HCT116 (cell line): ENCODE results near the gene GNB4. TPM values are rescaled to one million over a fixed set of nuclear protein-coding genes. Genes with fewer than 3 reads are reported as not detected.

Source experiments
- ATAC-seq: fragments of 200-7000 bp; cut with Tn5 transposase; 2 replicates; pipeline ENCODE4 v1.9.1; 2020; ENCODE audit warnings: mild to moderate bottlenecking, moderate library complexity
- BruUV-seq: library from RNA; stranded (reverse); fragments of 400-500 nt; replicated peaks from 2 replicates; lab custom pipeline; 2021; lab: Mats Ljungman, UMichigan
- CTCF ChIA-PET: fragments of 300-600 bp; sonication (Branson Sonifier 250); formaldehyde crosslinking; loops from one replicate; lab custom pipeline; 2021; ENCODE audit warnings: antibody characterized with exemption; lab: Charles Lee
- POLR2A ChIA-PET: fragments of 300-600, 350-600 bp; sonication (Branson Sonifier 250); formaldehyde crosslinking; loops from one replicate; lab custom pipeline; 2021; ENCODE audit warnings: antibody characterized with exemption; lab: Charles Lee
- RAD21 ChIA-PET, 2 experiments: fragments of 300-600 bp; sonication (Branson Sonifier 250); formaldehyde crosslinking; loops; one replicate each; lab custom pipeline; 2023; ENCODE audit warnings: low total read pairs in 2 of 2; ENCODE audit not compliant: uncharacterized antibody in 2 of 2, unreplicated experiment in 2 of 2, low non-redundant PET in 1 of 2; lab: Charles Lee
- DNase-seq: peaks from one replicate; pipeline ENCODE4 v3.0.0-alpha.2; 2010; ENCODE audit warnings: low read depth, low spot score
- H2AFZ ChIP-seq: fragments of 200-600 bp; shearing (Covaris generic), sonication (generic); 2 replicates; pipeline ENCODE4 v1.6.1; 2017; ENCODE audit warnings: low read depth, mixed run types, mixed read lengths, antibody characterized with exemption, low read length; ENCODE audit not compliant: poor library complexity, severe bottlenecking
- H3K27ac ChIP-seq: 2 replicates; pipeline ENCODE4 v1.5.1; 2012; ENCODE audit warnings: low read depth, low read length
- H3K27me3 ChIP-seq: fragments of 200-600 bp; sonication (generic); 2 replicates; pipeline ENCODE4 v1.6.1; 2016; ENCODE audit warnings: mixed run types, low read length, mixed read lengths; ENCODE audit not compliant: insufficient read depth
- H3K36me3 ChIP-seq, 2 experiments: fragments of 200-500 bp in 1 of 2; fragments of 200-600 bp in 1 of 2; sonication (Bioruptor generic) in 1 of 2; sonication (generic) in 1 of 2; 2 replicates each; pipeline versions ENCODE4 v1.5.1 to v1.6.1; 2014 to 2016; ENCODE audit warnings: low read length in 2 of 2, inconsistent platforms in 1 of 2, mixed read lengths in 1 of 2, mixed run types in 1 of 2; ENCODE audit not compliant: insufficient read depth in 2 of 2, control insufficient read depth in 1 of 2
- H3K4me1 ChIP-seq, 2 experiments: fragments of 200-600 bp in 1 of 2; sonication (generic) in 1 of 2; 2 replicates each; pipeline versions ENCODE4 v1.5.1 to v1.6.1; 2012 to 2017; ENCODE audit warnings: low read length in 2 of 2, inconsistent platforms in 1 of 2, mild to moderate bottlenecking in 1 of 2, mixed read lengths in 1 of 2, mixed run types in 1 of 2, moderate library complexity in 1 of 2; ENCODE audit not compliant: insufficient read depth in 2 of 2, control insufficient read depth in 1 of 2
- H3K4me2 ChIP-seq: fragments of 200-600 bp; sonication (generic); 2 replicates; pipeline ENCODE4 v1.6.1; 2017; ENCODE audit warnings: mixed run types, low read length, mixed read lengths
- H3K4me3 ChIP-seq, 2 experiments: fragments of 200-600 bp in 1 of 2; sonication (generic) in 1 of 2; replicated peaks in 1 of 2; 2 replicates each; pipeline ENCODE4 v1.5.1; 2011 to 2016; ENCODE audit warnings: low read length in 2 of 2, control low read depth in 1 of 2, low read depth in 1 of 2, mild to moderate bottlenecking in 1 of 2, mixed read lengths in 1 of 2, mixed run types in 1 of 2
- H3K79me2 ChIP-seq: fragments of 200-600 bp; sonication (generic); 2 replicates; pipeline ENCODE4 v1.6.1; 2017; ENCODE audit warnings: mild to moderate bottlenecking, mixed run types, low read length, moderate library complexity, mixed read lengths; ENCODE audit not compliant: insufficient read depth
- H3K9ac ChIP-seq: fragments of 200-600 bp; sonication (generic); 2 replicates; pipeline ENCODE4 v1.6.1; 2016; ENCODE audit warnings: low read length, mixed read lengths
- H3K9me2 ChIP-seq: fragments of 200-600 bp; sonication (generic), shearing (Covaris generic); 2 replicates; pipeline ENCODE4 v1.6.1; 2017; ENCODE audit warnings: mixed run types, mild to moderate bottlenecking, moderate library complexity; ENCODE audit not compliant: insufficient read depth
- H3K9me3 ChIP-seq, 2 experiments: fragments of 200-500 bp in 1 of 2; fragments of 200-600 bp in 1 of 2; sonication (Bioruptor generic) in 1 of 2; sonication (generic) in 1 of 2; 2 replicates each; pipeline ENCODE4 v1.6.1; 2014 to 2017; ENCODE audit warnings: low read length in 2 of 2, mixed read lengths in 2 of 2, inconsistent platforms in 1 of 2, low read depth in 1 of 2, mild to moderate bottlenecking in 1 of 2, mixed run types in 1 of 2, moderate library complexity in 1 of 2; ENCODE audit not compliant: control insufficient read depth in 1 of 2, insufficient read depth in 1 of 2
- H4K20me1 ChIP-seq: fragments of 200-600 bp; sonication (generic), shearing (Covaris generic); 2 replicates; pipeline ENCODE4 v1.6.1; 2017; ENCODE audit warnings: mixed run types, mild to moderate bottlenecking, moderate library complexity; ENCODE audit not compliant: insufficient read depth
- CEBPB ChIP-seq: IDR thresholded peaks from 2 replicates; pipeline ENCODE4 v1.6.1; 2012; ENCODE audit warnings: low read depth
- EGR1 ChIP-seq: IDR thresholded peaks from 2 replicates; pipeline ENCODE4 v1.6.1; 2012; ENCODE audit warnings: low read depth
- ELF1 ChIP-seq: IDR thresholded peaks from 2 replicates; pipeline ENCODE4 v1.6.1; 2012; ENCODE audit warnings: low read depth, borderline replicate concordance
- FOSL1 ChIP-seq: IDR thresholded peaks from 2 replicates; pipeline ENCODE4 v1.6.1; 2012; ENCODE audit warnings: low read depth
- SRF ChIP-seq: IDR thresholded peaks from 2 replicates; pipeline ENCODE4 v1.6.1; 2012; ENCODE audit warnings: low read depth
- TCF7L2 ChIP-seq: IDR thresholded peaks from 2 replicates; pipeline ENCODE4 v1.7.0; 2011; ENCODE audit warnings: borderline replicate concordance, inconsistent platforms; ENCODE audit not compliant: insufficient read depth, insufficient read length; ENCODE audit errors: extremely low read depth
- intact Hi-C: fragments of 100-400 bp; cut with micrococcal nuclease; formaldehyde crosslinking; loops from 2 replicates; pipeline ENCODE4 v1.10.0; 2022
- total RNA-seq: library from RNA; stranded (reverse); gene quantifications from one replicate; pipeline ENCODE4 v1.2.1, GENCODE V29; 2021; ENCODE audit not compliant: unreplicated experiment
- TF ChIP-seq, protein P1 (sequence below): IDR thresholded peaks from 2 replicates; pipeline ENCODE4 v1.6.1; 2012; ENCODE audit warnings: low read depth
- TF ChIP-seq, protein P2 (sequence below): IDR thresholded peaks from 2 replicates; pipeline ENCODE4 v1.6.1; 2012
- TF ChIP-seq, protein P3 (sequence below): IDR thresholded peaks from 2 replicates; pipeline ENCODE4 v1.6.1; 2012
- TF ChIP-seq, protein P4 (sequence below): IDR thresholded peaks from 2 replicates; pipeline ENCODE4 v1.6.1; 2011; ENCODE audit warnings: mild to moderate bottlenecking, low read length, moderate library complexity; ENCODE audit not compliant: insufficient replicate concordance; ENCODE audit errors: extremely low read depth
- TF ChIP-seq, protein P5 (sequence below), 3 experiments: fragments of 200-600 bp in 1 of 3; sonication (generic) in 1 of 3; IDR thresholded peaks in 2 of 3; conservative IDR thresholded peaks in 1 of 3; 2 replicates each; pipeline ENCODE4 v1.5.1; 2012 to 2017; ENCODE audit warnings: low read depth in 2 of 3, low read length in 2 of 3, antibody characterized with exemption in 1 of 3, borderline replicate concordance in 1 of 3, control low read depth in 1 of 3, mild to moderate bottlenecking in 1 of 3, mixed read lengths in 1 of 3, mixed run types in 1 of 3, moderate library complexity in 1 of 3; ENCODE audit not compliant: insufficient read depth in 1 of 3

Gene GNB4
- total RNA-seq, 1 experiment from 2014 or later, result 0.10 TPM

DNA sequence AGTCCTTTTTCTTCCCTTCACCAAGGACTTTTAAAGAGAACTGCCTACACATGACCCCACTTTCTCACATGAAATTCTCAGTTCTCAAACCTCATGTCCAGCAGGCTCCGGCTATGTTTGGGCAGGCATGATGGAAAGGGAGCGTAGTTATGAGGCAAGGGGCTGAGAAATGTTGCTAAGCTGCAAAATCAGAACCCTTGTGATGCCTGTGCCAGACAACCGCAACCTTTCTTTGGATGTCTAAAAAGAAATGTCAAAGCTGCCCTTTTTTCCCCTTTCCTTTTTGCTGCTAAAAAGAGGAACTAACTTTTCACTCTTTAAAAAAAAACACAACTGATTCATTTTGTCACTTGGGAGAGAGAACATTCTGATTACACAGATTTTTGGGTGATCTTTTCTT is 19.2 kb downstream of the GNB4 start:
- no peak overlapping the region for H3K9ac ChIP-seq
- no peaks in the 10 kb centered on the region for H3K9me3 ChIP-seq
- TF ChIP-seq ELF1 (no peak), EGR1 (no peak), SRF (no peak)
- TF ChIP-seq, protein P1, sequence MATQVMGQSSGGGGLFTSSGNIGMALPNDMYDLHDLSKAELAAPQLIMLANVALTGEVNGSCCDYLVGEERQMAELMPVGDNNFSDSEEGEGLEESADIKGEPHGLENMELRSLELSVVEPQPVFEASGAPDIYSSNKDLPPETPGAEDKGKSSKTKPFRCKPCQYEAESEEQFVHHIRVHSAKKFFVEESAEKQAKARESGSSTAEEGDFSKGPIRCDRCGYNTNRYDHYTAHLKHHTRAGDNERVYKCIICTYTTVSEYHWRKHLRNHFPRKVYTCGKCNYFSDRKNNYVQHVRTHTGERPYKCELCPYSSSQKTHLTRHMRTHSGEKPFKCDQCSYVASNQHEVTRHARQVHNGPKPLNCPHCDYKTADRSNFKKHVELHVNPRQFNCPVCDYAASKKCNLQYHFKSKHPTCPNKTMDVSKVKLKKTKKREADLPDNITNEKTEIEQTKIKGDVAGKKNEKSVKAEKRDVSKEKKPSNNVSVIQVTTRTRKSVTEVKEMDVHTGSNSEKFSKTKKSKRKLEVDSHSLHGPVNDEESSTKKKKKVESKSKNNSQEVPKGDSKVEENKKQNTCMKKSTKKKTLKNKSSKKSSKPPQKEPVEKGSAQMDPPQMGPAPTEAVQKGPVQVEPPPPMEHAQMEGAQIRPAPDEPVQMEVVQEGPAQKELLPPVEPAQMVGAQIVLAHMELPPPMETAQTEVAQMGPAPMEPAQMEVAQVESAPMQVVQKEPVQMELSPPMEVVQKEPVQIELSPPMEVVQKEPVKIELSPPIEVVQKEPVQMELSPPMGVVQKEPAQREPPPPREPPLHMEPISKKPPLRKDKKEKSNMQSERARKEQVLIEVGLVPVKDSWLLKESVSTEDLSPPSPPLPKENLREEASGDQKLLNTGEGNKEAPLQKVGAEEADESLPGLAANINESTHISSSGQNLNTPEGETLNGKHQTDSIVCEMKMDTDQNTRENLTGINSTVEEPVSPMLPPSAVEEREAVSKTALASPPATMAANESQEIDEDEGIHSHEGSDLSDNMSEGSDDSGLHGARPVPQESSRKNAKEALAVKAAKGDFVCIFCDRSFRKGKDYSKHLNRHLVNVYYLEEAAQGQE, result no peak
- POLR2A ChIA-PET, result interaction anchor here (0.8 kb wide), 1 partner anchor 7 kb away, joined by 3 read pairs; no protein-coding TSS in a partner anchor
- RAD21 ChIA-PET, result no interaction called here
- no peak overlapping the region for H3K4me2 ChIP-seq
- no peaks in the 10 kb centered on the region for H3K27me3 ChIP-seq
- H3K4me3 ChIP-seq, result no peak overlapping the region
- no peaks in the 10 kb centered on the region for H3K79me2 ChIP-seq
- intact Hi-C loops, result no loop called here
- H3K36me3 ChIP-seq, result no peaks in the 10 kb centered on the region
- no TSS peak for BruUV-seq
- no peak for DNase-seq
- H3K9me2 ChIP-seq, result no peaks in the 10 kb centered on the region
- H4K20me1 ChIP-seq, result no peaks in the 10 kb centered on the region
- CTCF ChIA-PET, result no interaction called here
- H3K4me1 ChIP-seq, result no peaks in the 10 kb centered on the region
- no peak overlapping the region for H2AFZ ChIP-seq
- no peak for ATAC-seq
- no peak overlapping the region for H3K27ac ChIP-seq

DNA sequence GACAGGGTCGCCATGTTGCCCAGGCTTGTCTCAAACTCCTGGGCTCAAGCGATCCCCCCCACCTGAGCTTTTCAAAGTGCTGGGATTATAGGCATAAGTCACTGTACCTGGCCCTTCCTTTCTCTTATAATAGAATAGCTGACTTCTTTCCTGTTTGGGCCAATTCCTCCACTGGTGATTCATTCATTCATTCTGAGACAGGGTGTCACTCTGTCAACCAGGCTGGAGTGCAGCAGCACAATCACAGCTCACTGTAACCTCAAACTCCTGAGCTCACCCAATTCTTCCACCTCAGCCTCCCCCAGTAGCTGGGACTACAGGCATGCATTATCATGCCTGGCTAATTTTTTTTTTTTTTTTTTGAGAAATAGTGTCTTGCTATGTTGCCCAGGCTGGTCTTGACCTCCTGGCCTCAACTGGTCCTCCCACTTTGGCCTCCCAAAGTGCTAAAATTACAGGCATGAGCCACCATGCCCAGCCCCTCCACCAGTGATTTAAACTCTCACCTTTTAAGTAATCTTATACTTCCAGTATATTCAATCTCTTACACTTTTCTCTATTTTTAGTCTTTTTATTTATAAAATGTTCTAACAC is 20.9 kb downstream of the GNB4 start:
- H3K36me3 ChIP-seq, result no peaks in the 10 kb centered on the region
- H3K4me1 ChIP-seq, result no peaks in the 10 kb centered on the region
- no peaks in the 10 kb centered on the region for H3K9me3 ChIP-seq
- H2AFZ ChIP-seq, result no peak overlapping the region
- H4K20me1 ChIP-seq, result no peaks in the 10 kb centered on the region
- TF ChIP-seq CEBPB (no peak), TCF7L2 (no peak), FOSL1 (no peak), EGR1 (no peak)
- TF ChIP-seq, protein P2, sequence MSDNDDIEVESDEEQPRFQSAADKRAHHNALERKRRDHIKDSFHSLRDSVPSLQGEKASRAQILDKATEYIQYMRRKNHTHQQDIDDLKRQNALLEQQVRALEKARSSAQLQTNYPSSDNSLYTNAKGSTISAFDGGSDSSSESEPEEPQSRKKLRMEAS, result no peak
- TF ChIP-seq, protein P3, sequence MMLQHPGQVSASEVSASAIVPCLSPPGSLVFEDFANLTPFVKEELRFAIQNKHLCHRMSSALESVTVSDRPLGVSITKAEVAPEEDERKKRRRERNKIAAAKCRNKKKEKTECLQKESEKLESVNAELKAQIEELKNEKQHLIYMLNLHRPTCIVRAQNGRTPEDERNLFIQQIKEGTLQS, result no peak
- TF ChIP-seq, protein P4, sequence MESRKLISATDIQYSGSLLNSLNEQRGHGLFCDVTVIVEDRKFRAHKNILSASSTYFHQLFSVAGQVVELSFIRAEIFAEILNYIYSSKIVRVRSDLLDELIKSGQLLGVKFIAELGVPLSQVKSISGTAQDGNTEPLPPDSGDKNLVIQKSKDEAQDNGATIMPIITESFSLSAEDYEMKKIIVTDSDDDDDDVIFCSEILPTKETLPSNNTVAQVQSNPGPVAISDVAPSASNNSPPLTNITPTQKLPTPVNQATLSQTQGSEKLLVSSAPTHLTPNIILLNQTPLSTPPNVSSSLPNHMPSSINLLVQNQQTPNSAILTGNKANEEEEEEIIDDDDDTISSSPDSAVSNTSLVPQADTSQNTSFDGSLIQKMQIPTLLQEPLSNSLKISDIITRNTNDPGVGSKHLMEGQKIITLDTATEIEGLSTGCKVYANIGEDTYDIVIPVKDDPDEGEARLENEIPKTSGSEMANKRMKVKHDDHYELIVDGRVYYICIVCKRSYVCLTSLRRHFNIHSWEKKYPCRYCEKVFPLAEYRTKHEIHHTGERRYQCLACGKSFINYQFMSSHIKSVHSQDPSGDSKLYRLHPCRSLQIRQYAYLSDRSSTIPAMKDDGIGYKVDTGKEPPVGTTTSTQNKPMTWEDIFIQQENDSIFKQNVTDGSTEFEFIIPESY, result no peak
- TF ChIP-seq, protein P5, sequence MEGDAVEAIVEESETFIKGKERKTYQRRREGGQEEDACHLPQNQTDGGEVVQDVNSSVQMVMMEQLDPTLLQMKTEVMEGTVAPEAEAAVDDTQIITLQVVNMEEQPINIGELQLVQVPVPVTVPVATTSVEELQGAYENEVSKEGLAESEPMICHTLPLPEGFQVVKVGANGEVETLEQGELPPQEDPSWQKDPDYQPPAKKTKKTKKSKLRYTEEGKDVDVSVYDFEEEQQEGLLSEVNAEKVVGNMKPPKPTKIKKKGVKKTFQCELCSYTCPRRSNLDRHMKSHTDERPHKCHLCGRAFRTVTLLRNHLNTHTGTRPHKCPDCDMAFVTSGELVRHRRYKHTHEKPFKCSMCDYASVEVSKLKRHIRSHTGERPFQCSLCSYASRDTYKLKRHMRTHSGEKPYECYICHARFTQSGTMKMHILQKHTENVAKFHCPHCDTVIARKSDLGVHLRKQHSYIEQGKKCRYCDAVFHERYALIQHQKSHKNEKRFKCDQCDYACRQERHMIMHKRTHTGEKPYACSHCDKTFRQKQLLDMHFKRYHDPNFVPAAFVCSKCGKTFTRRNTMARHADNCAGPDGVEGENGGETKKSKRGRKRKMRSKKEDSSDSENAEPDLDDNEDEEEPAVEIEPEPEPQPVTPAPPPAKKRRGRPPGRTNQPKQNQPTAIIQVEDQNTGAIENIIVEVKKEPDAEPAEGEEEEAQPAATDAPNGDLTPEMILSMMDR (IDR thresholded peaks at IDR 0.05 in 2 of 3, conservative IDR thresholded peaks at IDR 0.05 in 1 of 3; ENCODE audit: borderline replicate concordance in 1 of 3, insufficient read depth in 1 of 3, low read depth in 2 of 3, low read length in 2 of 3), result no peak
- TF ChIP-seq, all 23 proteins: peak for 0
- Histone ChIP-seq H3K9me2 (no peaks in the 10 kb centered on the region), H3K79me2 (no peaks in the 10 kb centered on the region), H3K4me3 (no peak overlapping the region), H3K27me3 (no peaks in the 10 kb centered on the region), H3K27ac (no peak overlapping the region), H3K4me2 (no peak overlapping the region), H3K9ac (no peak overlapping the region)
- RAD21 ChIA-PET, result no interaction called here
- CTCF ChIA-PET, result no interaction called here
- DNase-seq (no peak), ATAC-seq (no peak)
- intact Hi-C loops, result no loop called here
- no TSS peak for BruUV-seq
- POLR2A ChIA-PET, result no interaction called here
